ENCODE results near the gene CYP24A1. TPM values are rescaled to one million over a fixed set of nuclear protein-coding genes. Genes with fewer than 3 reads are reported as not detected.

Gene CYP24A1
- total RNA-seq, 1 donor, result not detected

DNA sequence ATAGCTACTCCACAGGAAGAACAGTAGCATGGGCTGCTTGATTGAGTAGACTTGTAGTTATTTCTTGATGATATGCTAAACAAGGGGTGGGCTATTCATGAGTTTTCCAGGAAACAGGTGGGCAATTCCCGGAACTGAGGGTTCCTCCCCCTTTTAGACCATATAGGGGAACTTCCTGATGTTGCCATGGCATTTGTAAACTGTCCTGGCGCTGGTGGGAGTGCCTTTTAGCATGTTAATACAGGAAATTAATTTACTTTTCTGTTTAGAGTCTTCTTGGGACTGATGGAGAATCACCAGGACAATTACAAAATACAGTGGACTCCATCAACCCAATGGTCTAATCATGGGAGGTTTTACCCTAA lies 22.7 kb downstream of the CYP24A1 start:
- no peaks in the 10 kb centered on the region for H4K20me1 ChIP-seq (ENCODE audit: insufficient read depth, low read length)
- no peak overlapping the region for H3K4me2 ChIP-seq (ENCODE audit: insufficient read depth, low read length)
- TF ChIP-seq CTCF (IDR thresholded peaks at IDR 0.05; ENCODE audit: extremely low read depth, low read depth, low read length), result no peak

GRCh38 chr20:54149765-54150264 lies 24.0 kb downstream of the CYP24A1 start:
- Histone ChIP-seq H2AFZ (ENCODE audit: low read length) (no peak overlapping the region), H3K27ac (ENCODE audit: low read depth, low read length) (no peak overlapping the region), H3K4me1 (ENCODE audit: insufficient read depth, low read length) (peaks cover 4% of the 10 kb centered on the region), H3K79me2 (ENCODE audit: insufficient read depth, low read length) (no peaks in the 10 kb centered on the region), H3K36me3 (ENCODE audit: insufficient read depth, low read length) (no peaks in the 10 kb centered on the region), H3K4me3 (ENCODE audit: insufficient read depth, low read length) (no peak overlapping the region), H3K4me2 (ENCODE audit: insufficient read depth, low read length) (no peak overlapping the region), H4K20me1 (ENCODE audit: insufficient read depth, low read length) (no peaks in the 10 kb centered on the region), H3K9me3 (ENCODE audit: low read depth, low read length) (no peaks in the 10 kb centered on the region), H3K27me3 (ENCODE audit: insufficient read depth, low read length) (no peaks in the 10 kb centered on the region)
- no peak for TF ChIP-seq CTCF (IDR thresholded peaks at IDR 0.05; ENCODE audit: extremely low read depth, low read depth, low read length)
- DNase-seq (ENCODE audit: insufficient read length, low spot score, missing footprints), result no peak

More for the DNA sequence above, 22.7 kb downstream of the CYP24A1 start:
- Histone ChIP-seq H3K79me2 (ENCODE audit: insufficient read depth, low read length) (no peaks in the 10 kb centered on the region), H3K36me3 (ENCODE audit: insufficient read depth, low read length) (no peaks in the 10 kb centered on the region), H2AFZ (ENCODE audit: low read length) (no peak overlapping the region), H3K27me3 (ENCODE audit: insufficient read depth, low read length) (no peaks in the 10 kb centered on the region), H3K27ac (ENCODE audit: low read depth, low read length) (no peak overlapping the region), H3K4me3 (ENCODE audit: insufficient read depth, low read length) (no peak overlapping the region), H3K4me1 (ENCODE audit: insufficient read depth, low read length) (peaks cover 4% of the 10 kb centered on the region), H3K9me3 (ENCODE audit: low read depth, low read length) (no peaks in the 10 kb centered on the region)
- DNase-seq (ENCODE audit: insufficient read length, low spot score, missing footprints), result no peak

DNA sequence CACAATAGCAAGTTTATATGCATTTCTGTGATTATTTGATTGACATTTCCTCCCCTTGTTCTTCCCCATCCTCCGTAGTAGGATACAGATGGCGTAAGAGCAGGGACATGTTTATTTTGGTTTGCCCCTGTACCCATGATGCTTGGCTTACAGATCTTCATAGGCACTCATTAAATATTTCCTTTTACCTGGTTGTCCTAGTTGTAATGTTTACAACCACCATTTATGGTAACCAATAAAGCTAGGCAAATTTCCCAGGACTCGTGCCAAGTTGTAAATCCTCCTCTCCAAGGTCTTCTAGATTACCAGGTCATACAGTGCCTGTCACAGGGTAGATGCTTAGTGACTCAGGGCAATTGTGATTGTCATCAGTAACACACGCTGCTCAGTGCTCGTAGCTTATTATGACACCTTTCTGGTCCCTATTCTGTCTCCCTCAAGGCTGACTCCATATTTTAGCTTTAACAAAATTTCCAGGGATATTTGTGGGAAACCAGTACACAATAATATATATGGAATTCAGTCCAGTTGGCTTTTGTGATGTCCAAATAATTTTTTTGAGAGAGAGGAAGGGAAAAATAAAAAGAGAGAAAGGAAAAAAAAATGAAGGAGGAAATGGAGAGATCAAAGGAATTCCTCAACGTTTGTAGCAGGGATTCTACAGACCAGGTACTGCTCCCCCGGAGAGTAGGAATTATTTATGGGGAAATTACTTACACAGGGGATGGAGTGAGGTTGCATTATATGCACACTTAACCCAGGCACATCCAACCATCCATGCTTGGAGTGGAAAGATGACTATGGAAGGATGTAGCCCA lies 24.6 kb downstream of the CYP24A1 start:
- no peak for DNase-seq (ENCODE audit: insufficient read length, low spot score, missing footprints)
- peaks cover 4% of the 10 kb centered on the region for H3K4me1 ChIP-seq (ENCODE audit: insufficient read depth, low read length)
- H3K79me2 ChIP-seq (ENCODE audit: insufficient read depth, low read length), result no peaks in the 10 kb centered on the region
- no peak overlapping the region for H3K4me3 ChIP-seq (ENCODE audit: insufficient read depth, low read length)
- no peaks in the 10 kb centered on the region for H4K20me1 ChIP-seq (ENCODE audit: insufficient read depth, low read length)
- no peak overlapping the region for H3K4me2 ChIP-seq (ENCODE audit: insufficient read depth, low read length)
- no peaks in the 10 kb centered on the region for H3K27me3 ChIP-seq (ENCODE audit: insufficient read depth, low read length)
- TF ChIP-seq CTCF (IDR thresholded peaks at IDR 0.05; ENCODE audit: extremely low read depth, low read depth, low read length), result no peak
- H3K36me3 ChIP-seq (ENCODE audit: insufficient read depth, low read length), result no peaks in the 10 kb centered on the region
- H3K27ac ChIP-seq (ENCODE audit: low read depth, low read length), result no peak overlapping the region
- no peak overlapping the region for H2AFZ ChIP-seq (ENCODE audit: low read length)
- H3K9me3 ChIP-seq (ENCODE audit: low read depth, low read length), result no peaks in the 10 kb centered on the region

DNA sequence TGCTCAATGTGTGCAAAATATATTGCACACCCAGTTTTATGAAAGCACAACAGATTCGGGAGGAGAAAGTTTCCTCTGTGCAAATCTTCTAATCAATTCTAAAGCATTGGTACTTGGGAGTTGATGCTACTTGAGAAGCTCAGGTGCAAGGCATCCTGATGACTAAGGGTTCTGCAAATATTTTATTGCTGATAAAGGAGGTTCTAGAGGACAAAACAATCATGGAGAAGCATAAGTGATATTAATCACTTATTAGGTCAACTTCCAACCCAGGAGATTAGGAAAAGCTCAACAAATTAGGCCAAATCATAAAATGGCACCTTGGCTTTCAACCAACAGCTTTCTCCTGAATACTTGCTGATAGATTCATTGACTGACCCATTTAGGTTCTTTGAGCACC lies 27.1 kb downstream of the CYP24A1 start:
- DNase-seq (ENCODE audit: insufficient read length, low spot score, missing footprints), result no peak
- H3K4me2 ChIP-seq (ENCODE audit: insufficient read depth, low read length), result no peak overlapping the region
- no peak overlapping the region for H3K27ac ChIP-seq (ENCODE audit: low read depth, low read length)
- no peaks in the 10 kb centered on the region for H3K4me1 ChIP-seq (ENCODE audit: insufficient read depth, low read length)
- no peak for TF ChIP-seq CTCF (IDR thresholded peaks at IDR 0.05; ENCODE audit: extremely low read depth, low read depth, low read length)
- H4K20me1 ChIP-seq (ENCODE audit: insufficient read depth, low read length), result no peaks in the 10 kb centered on the region
- no peaks in the 10 kb centered on the region for H3K27me3 ChIP-seq (ENCODE audit: insufficient read depth, low read length)
- no peak overlapping the region for H3K4me3 ChIP-seq (ENCODE audit: insufficient read depth, low read length)
- H2AFZ ChIP-seq (ENCODE audit: low read length), result no peak overlapping the region
- H3K9me3 ChIP-seq (ENCODE audit: low read depth, low read length), result no peaks in the 10 kb centered on the region
- H3K36me3 ChIP-seq (ENCODE audit: insufficient read depth, low read length), result no peaks in the 10 kb centered on the region
- H3K79me2 ChIP-seq (ENCODE audit: insufficient read depth, low read length), result no peaks in the 10 kb centered on the region
